GM18519 (cell line): Measurements from ENCODE around the gene C2.
"Not testable (repeated sequence)": the region's sequence is repeated elsewhere in the genome, so short reads cannot be mapped to it uniquely, and the experiment has no call there.

Source experiments
- ATAC-seq: cut with Tn5 transposase; IDR thresholded peaks from one replicate; pipeline ENCODE4 v1.9.1; 2021; ENCODE audit warnings: mild to moderate bottlenecking, moderate library complexity; ENCODE audit not compliant: unreplicated experiment, low FRiP score

C2 gene

GRCh38 chr6:31972709-31973350, 45.3 kb downstream of the C2 start:
- no peak for ATAC-seq

GRCh38 chr6:31976065-31976464, 48.5 kb downstream of the C2 start:
- ATAC-seq, result not testable (repeated sequence)

GRCh38 chr6:31977816-31978431, 50.4 kb downstream of the C2 start:
- ATAC-seq, result no peak

- ATAC-seq, result no peak
These were observed 51.3 kb downstream of the C2 start for GRCh38 chr6:31978831-31979230.

GRCh38 chr6:31979238-31979898, 51.9 kb downstream of the C2 start:
- no peak for ATAC-seq

GRCh38 chr6:31980195-31980876, 52.8 kb downstream of the C2 start:
- not testable (repeated sequence) for ATAC-seq

- not testable (repeated sequence) for ATAC-seq
These were observed 53.5 kb downstream of the C2 start for GRCh38 chr6:31980998-31981397.

- not testable (repeated sequence) for ATAC-seq
These were observed 54.2 kb downstream of the C2 start, which contains the start of gene C4A for GRCh38 chr6:31981744-31982143. TSS of gene C4A (plus strand) at chr6:31982057. CDS start at chr6:31982108, 51 bp downstream.

- ATAC-seq, result not testable (repeated sequence)
These were observed 61.8 kb downstream of the C2 start for GRCh38 chr6:31989363-31989762.

GRCh38 chr6:31994421-31994820, 66.9 kb downstream of the C2 start:
- not testable (repeated sequence) for ATAC-seq
